GM12892 (cell line): ENCODE measurements around the gene HSPA12B.

Experiments
- POLR2A ChIP-seq: IDR thresholded peaks from 2 replicates; pipeline ENCODE4 v1.6.1; 2011; ENCODE audit warnings: low read depth, low read length, control low read depth
- POLR2AphosphoS5 ChIP-seq: IDR thresholded peaks from 2 replicates; pipeline ENCODE4 v1.6.1; 2011; ENCODE audit warnings: low read depth, low read length, control low read depth
- TAF1 ChIP-seq: IDR thresholded peaks from 2 replicates; pipeline ENCODE4 v1.6.1; 2011; ENCODE audit warnings: low read depth, mild to moderate bottlenecking, control low read depth, low read length, borderline replicate concordance

- TF ChIP-seq POLR2A (no peak), POLR2AphosphoS5 (no peak), TAF1 (no peak)
These were observed 36.3 kb upstream of the HSPA12B start for GRCh38 chr20:3696200-3696599.
